GM18517 (cell line): ENCODE data around the gene ZNF423.

Experiments
- ATAC-seq: cut with Tn5 transposase; IDR thresholded peaks from one replicate; pipeline ENCODE4 v1.9.1; 2021; ENCODE audit warnings: mild to moderate bottlenecking, moderate library complexity; ENCODE audit not compliant: unreplicated experiment

The ZNF423 gene

GRCh38 chr16:49671333-49671732 lies 184.6 kb downstream of the ZNF423 start:
- no peak for ATAC-seq

- ATAC-seq = no peak
Measured at GRCh38 chr16:49670627-49671026, 185.3 kb downstream of the ZNF423 start.

DNA sequence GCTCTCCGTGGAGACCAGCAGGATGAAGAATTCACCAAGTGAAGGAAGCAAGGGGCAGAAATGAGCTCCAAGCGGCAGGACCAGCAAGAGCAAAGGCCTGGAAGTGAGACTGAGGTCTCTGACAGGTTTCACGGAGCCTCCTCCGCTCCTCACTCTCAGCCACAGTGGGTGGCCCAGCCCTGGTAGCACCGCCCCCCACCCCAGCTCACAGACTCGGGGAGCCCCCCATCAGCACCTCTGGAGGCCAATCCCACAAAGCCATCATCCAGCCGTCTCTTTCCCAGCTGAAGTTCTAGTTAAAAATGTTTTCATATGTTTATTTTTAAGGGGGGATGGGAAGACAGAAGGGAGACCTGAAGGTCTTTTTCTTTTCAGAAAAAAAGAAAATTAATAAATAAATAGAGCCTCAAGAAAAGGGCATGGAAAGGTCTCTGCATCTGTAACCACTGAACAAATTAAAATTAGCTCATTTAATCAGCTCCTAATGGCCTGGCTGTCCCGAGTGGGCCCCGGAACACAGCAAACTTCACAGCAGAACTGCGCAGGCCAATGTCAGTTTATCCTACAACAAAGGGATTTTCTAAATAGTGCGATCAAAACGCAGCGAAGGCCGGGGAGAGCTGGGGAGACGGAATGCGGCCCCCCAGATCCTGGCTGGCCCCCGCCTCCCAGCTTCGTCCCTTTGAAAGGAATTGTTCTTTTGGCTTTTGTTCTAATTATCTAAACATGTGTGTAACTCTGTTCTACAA lies 190.3 kb downstream of the ZNF423 start:
- no peak for ATAC-seq

DNA sequence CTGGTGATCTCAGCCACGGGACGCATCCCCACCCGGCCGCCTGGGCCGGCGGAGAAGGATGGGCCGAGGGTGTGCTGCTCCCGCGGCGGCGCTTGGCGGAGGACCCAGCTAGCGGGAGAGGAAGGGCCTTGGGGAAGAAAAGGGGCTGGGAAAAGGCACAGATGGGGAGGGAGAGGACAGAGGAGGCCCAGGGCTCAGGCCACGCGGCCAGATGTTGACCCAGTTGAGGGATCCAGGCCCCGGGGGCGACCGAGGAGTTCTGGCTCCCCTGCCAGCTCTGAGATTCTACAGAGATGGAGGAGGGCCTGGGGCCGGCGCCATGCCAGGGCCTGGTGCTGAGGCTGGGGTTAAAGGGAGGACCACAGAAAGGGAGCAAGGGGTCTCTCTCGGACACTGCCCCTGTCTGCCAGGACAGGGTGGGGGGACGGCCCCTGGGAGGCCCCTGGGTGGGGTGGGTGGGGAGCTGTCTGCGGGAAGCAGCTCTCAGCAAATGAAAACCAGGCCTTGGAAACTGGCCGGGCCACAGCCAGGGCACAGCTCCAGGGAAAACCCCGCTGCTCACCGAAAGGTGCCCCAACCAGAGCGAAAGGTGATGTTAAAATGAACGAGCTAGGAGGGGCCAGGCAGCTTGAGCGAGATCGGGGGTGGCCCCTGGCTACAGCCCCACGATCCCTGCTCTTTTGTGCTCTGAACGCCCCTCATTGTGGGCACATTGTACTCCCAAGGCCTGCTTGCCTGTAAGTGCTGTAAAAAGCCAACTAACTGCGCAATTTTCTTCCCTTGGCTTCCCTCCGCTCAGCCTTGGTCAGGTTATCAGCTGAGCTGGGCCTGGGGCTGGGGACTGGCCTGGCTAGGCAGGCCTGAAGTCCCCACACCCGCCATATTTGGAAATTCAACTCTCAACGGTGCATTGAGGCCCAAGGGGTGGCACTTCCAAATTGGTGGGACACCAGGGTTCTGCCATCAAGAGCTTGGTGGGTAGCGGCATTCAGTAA lies 191.4 kb downstream of the ZNF423 start:
- ATAC-seq = no peak

DNA sequence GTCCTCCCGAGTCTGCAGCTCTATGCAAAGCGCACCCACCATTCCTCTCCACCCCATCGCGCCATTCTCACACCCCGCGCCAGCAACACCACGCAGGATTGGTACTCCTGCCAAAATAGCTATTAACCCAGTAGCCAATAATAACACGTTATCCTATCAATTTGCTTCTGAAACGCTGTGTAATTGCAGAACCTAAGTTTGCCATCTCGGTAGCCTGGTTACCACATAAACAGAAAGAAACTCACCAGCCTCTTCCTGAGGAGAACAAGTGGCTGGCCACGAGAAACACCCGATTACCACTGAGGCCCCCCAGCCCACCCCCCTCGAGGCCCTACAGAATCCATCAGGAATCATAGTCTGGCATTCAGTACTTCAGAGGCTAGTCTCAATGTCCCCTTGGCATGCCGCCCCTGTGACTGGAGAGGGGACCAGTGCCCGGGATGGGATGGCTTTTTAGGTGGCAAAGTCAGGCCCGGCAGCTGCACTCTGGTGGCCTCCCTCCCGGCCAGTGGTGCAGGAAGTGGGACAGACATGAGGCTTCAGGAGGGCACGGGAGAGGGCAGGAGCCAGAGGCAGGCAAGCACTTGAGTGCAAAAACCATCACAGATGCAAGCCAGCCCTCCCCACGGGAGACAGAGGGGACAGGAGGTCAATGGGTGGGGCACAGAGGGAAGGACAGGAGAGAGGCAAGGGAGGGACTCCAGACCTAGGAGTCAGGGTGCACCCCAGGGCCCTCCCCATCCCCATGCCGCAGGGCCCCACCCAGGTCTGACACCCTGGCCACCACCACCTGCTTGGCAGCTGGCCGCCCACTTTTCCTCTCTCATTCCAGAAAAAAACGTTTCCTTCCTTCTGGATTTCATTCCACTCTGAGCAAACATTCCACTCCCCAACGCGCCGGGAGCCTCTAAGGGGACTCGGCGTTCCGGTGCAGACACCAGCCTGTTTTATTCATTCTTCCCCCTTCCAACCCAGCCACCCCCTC lies 192.5 kb downstream of the ZNF423 start:
- ATAC-seq = no peak

- no peak for ATAC-seq
Measured at GRCh38 chr16:49662569-49662968, 193.3 kb downstream of the ZNF423 start.

- no peak for ATAC-seq
Measured at GRCh38 chr16:49661465-49662187, 194.3 kb downstream of the ZNF423 start.

DNA sequence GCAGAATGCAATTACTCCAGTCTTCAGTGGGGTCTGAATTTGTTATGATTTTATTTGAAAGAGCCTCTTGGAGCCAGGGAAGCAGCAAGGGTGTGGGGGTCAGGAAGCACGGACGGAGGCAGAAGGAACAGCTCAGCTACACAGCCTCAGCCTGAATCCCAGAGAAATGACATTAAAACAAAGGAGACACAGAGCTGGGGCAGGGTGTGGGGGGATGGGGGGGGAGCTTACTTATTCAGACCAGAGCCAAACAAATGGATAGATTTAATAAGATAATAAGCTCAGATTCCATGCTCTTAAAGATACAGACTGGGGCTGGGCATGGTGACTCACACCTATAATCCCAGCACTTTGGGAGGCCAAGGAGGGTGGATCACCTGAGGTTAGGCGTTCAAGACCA lies 195.3 kb downstream of the ZNF423 start:
- ATAC-seq = no peak

DNA sequence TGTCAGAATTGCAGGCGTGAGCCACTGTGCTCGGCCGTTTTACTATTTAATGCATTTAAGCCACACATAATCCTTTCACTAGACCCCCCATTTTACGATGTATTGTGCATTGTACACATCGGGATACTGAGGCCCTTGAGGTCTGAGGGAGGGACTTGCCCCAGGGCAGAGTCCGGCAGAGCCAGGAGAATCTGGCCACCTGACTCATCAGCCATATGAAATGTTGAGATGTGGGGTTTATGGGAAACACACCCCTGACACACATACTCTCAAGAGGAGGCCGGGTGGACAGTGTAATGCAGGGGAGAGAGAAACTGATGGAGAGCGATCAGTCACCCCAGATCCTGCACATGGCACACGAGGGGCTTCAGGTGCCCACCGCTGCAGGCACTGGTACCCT lies 196.6 kb downstream of the ZNF423 start:
- no peak for ATAC-seq

DNA sequence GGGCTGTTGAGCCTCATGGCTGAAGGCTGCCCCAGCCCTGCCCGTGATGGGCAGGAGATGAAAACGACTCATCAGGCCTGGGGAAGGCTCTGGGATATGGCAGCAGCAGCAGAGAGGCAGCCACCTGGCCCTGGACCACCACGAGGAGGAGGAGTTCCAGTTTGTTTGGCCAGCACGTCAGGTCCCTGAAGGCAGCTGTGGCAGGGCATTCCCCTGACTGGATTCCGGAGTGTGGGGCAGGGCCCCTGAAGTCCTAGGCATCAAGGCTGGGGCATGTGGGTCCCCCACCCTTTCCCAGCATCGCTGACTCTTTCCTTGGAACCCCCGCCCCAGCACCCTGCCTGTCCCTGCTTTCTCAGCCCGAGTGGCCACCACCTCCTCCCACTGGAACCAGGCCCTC lies 197.4 kb downstream of the ZNF423 start:
- ATAC-seq = no peak

- ATAC-seq = no peak
Measured at GRCh38 chr16:49657736-49658465, 198.0 kb downstream of the ZNF423 start.

GRCh38 chr16:49654425-49654824 lies 201.5 kb downstream of the ZNF423 start:
- ATAC-seq = no peak

DNA sequence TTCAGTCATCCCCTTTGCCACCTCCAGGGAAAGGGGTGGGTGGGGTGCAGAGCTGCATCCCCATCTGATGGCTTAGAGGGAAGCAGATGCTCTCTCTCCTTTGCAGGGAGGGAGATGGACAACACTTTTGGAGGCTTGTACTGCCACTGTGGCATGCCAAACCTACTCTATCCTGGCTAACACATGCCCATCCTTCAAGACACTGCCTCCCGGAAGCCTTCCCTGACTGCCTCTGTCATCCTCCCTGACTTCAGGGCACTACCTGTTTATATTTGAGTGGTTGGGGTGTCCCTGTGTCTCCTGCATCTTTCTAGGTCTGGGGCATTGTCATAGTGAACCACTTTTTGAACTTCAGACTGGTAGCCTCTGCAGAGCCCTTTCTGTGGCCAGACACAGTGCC lies 202.3 kb downstream of the ZNF423 start:
- ATAC-seq = no peak

DNA sequence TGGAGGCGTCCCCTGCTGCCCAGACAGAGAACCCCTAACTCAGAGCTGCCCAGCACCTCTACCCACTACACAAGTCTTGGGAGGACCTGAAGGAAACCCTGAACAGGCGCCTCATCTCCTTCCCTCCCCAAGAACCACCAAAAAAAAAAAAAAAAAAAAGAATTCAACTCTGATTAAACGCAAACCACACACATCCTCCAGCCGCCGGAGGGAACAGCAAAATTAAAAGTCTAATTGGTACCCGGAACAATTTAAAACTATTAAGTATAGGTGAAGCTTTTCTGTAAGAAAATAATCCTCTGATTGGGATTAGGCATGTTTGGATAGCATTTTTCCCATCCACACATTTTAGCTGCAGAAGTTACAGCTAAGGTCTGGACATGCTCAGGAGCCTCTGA lies 202.7 kb downstream of the ZNF423 start:
- no peak for ATAC-seq

DNA sequence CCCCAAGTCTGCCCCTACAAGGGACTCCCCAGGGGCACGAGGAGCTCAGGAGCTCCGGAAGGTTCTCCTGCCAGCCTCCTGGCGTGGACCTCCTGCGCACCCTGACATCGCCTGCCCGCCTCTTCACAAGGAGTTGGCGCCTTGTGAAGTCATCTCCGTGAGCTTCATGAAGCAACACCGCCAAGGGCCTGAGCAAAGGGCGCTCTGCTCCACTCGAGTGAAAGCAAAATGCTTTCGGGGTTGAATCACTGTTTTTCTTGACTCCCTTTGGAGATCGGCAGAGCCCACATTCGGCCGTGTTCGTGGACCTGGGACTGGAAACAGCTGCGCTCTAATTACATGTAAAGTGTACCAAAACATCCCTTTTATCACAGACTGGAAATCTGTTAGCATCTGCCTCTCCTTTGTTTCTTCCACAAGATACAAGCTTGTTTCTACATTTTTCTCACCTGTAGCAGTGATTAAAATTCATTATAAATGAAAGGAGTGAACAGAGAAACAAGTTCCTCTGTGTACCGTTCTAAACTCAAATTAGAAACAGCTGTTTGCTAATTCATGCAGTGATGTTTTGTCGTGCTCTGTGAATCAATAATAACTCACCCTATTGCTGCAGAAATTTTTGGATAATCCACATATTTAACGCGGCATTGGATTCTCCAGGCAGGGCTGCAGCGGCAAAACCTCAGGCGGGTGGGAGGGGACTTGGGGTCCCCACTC lies 203.3 kb downstream of the ZNF423 start:
- ATAC-seq = no peak

DNA sequence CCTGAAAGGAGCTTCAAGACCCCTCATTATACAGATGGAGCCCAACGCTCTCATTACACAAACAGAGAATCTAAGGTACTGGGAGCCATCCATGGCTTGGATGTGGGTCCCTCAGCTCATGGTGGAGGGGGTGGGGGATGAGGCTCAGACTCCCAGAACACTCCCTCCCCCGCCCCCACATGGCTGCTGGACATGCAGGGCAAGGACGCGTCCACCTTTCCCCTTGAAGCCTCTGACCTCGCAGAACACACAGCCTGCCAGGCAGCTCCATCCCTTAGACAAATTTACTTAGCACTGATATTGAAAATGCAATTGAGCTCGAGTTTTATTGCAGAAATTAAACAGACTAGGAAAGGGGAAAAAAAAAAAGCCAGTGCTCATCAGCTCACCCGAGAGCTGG lies 203.9 kb downstream of the ZNF423 start:
- no peak for ATAC-seq

DNA sequence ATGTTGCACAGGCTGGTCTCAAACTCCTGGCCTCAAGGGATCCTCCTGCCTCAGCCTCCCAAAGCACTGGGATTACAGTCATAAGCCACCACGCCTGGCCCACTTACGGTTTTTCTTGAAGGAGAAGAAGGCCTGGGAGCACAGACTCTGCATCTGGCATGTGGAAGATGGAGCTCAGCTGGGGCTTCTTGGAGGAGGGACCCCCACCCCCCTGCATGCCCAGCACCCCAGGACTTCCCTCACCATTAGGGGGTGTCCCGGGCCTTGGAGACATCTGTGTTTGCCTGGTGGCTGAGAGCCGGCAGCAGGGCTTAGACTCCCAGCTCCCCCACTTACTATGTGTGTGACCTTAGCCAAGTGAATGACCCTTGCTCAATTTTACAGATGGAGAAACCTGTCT lies 204.7 kb downstream of the ZNF423 start:
- ATAC-seq = no peak

DNA sequence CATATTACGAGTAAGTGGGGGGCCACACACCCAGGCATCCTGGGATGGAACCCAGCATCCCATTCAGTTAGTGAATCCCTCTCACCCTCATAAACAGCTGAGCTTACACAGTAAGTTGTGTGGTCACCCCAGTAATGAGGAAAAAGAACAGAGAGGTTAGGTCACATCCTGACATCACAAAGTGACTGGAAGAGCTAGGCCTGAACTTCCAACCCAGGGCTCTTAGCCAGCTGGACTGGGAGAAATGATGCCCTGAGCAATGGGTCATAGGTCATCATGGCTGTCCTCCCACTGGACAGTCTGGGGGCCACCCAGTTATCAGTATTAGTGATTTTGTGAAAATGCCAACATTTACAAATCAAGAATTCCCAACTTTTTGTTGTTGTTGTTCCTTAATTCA lies 205.3 kb downstream of the ZNF423 start:
- ATAC-seq = no peak
